CD4-positive, alpha-beta T cell treated with Interleukin-1 beta for 1 hour (primary cell): ENCODE data around the gene HOXD10.

Experiments
- DNase-seq, 2 donors: peaks; one replicate each; pipeline ENCODE4 v3.0.0-alpha.2; 2020 to 2022

Gene HOXD10

GRCh38 chr2:176082824-176083751 is 33.5 kb upstream of the HOXD10 start:
- no peak for DNase-seq

DNA sequence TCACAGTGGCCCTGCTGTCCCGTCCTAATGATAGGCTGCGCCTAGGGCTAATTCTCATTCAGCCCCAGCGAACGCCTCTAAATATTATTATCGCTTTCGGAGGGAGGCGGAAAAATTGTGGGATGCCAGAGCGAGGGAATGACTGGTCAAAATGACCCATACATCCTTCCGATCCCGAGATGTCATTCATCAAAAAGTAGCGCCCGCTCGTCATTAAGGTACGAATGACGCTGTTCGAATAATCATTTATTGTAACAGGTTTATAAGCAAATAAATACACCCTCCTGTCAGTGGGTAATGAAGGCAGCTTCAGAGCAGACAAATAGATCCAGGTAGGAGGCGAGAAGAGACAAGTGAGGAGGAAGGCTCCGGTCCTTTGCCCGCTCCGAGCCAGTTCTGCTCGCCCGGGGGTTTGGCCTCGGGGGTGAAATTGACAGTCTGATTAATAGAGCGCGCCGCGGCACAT is 32.7 kb upstream of the HOXD10 start, which contains the start of gene EVX2:
Gene EVX2, minus strand, starts transcription at position 167 of the 466 bp plus-strand sequence. CDS start 186 bp downstream, outside the sequence.
- DNase-seq = no peak

DNA sequence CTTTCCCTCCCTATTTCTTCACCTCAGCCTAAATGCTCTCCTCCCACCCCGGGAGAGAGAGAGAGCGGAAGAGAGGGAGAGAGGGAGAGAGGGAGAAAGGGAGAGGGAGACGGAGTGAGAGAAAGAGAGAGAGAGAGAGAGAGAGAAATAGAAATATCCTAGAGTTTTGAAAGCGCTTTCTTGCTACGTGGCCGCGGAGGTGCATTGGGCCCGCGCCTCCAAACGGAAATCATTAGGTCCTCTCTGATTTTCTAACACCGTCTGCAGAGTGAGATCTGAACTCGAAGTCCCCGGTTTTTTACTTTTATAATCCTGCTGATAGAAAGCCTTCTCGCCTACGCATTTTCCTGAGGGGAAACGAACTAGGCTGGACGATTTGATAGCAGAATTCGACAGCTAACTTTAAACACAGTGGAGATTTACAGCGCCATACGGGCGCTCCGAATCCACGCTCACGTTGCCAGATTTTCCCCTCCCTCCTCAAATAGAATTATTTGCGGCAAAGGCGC is 31.9 kb upstream of the HOXD10 start:
- DNase-seq = no peak

GRCh38 chr2:176085120-176085788 is 31.3 kb upstream of the HOXD10 start:
- DNase-seq = no peak

- DNase-seq = no peak
These were observed 30.5 kb upstream of the HOXD10 start for GRCh38 chr2:176085861-176086771.

- DNase-seq = no peak
These were observed 29.1 kb upstream of the HOXD10 start for GRCh38 chr2:176087330-176088047.

DNA sequence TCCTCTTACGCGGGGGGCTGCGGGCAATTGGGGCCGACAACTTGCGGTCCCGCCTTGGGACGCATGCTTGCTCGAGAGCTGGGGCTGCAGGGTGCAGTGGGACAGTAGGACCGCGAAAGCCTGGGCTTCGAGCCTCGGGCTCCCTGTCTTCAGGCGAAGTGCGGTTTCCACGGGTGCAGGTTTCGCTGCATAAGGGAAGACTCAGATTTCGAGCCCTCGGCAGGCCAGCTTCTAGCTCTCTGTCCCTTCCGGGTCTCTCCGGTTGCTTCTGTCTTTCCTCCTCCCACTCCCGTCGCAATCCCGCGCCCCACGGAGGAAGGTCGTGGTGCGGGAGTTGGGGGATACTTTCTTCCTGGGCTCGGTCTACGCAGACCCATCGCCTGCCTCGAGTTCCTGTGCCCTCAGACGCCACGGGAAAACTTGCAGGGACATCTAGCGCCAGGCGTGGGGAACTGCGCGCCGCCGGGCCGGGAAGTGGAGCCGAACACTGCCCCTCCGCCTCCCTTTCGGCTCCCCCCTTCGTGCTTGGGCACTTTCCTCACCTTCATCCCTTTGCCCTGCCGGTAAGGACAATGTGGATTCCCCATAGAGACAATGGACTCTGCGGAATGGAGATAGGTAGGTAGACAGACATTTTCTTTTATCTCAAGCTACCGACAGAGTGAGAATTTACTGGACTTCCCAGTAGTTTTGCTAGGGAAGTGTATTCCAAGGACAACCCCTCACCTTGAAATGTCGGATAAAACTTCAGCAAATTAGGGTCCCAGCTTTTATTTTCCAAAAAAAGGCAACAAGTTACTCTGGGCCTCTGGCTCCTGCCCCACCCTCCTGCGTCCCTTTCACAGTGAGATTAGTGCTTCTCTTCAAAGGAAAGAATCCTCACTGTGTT is 28.3 kb upstream of the HOXD10 start:
- DNase-seq = peak in 1 of 2 donors; percentile 14

- no peak for DNase-seq
These were observed 27.4 kb upstream of the HOXD10 start for GRCh38 chr2:176088937-176089842.

- no peak for DNase-seq
These were observed 26.7 kb upstream of the HOXD10 start for GRCh38 chr2:176089843-176090395.

GRCh38 chr2:176090862-176091261 is 25.7 kb upstream of the HOXD10 start:
- DNase-seq = no peak

DNA sequence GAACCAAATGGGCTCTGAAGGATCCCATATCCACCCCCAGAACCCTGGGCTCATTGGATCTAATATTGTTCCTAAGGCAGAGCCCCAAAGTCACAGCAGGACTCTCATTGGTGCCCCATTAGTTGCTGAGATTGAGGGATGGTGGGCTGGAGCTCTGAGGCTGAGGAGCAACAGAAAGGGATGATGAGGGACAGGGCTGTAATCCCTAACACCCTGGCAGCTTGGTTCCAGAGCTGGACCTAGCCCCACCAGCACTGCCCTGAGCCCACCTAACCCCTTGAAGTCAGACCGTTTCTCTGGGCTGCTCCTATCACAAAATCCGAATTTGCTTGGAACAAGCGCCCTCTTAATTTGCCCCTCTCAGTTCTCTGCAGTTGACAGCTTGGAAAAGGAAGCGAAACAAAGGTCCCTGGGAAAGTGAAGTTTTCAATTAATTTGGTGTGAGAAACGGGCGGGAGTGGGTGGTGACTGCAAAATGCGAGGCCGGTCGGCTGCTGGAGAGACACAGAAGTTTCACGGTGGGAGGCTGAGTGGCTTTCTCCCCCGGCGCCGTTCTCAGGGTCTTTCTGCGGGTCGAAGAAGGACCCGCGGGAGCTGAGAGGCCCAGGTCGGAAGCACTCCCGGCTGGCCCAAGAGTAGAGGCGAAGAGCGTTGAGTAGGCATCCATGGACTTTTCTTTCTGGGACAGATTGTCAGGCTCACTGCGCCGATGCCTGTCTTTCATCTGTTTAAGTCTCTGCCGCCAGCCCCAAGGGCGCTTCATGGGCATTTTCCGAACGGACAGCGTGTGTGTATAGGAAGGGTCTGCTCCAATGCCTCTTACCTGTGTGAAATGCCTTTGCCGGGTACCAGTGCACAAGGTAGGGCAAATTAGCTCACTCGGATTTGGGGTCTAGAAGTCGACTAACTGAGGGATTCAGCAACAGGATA is 25.0 kb upstream of the HOXD10 start:
- no peak for DNase-seq

DNA sequence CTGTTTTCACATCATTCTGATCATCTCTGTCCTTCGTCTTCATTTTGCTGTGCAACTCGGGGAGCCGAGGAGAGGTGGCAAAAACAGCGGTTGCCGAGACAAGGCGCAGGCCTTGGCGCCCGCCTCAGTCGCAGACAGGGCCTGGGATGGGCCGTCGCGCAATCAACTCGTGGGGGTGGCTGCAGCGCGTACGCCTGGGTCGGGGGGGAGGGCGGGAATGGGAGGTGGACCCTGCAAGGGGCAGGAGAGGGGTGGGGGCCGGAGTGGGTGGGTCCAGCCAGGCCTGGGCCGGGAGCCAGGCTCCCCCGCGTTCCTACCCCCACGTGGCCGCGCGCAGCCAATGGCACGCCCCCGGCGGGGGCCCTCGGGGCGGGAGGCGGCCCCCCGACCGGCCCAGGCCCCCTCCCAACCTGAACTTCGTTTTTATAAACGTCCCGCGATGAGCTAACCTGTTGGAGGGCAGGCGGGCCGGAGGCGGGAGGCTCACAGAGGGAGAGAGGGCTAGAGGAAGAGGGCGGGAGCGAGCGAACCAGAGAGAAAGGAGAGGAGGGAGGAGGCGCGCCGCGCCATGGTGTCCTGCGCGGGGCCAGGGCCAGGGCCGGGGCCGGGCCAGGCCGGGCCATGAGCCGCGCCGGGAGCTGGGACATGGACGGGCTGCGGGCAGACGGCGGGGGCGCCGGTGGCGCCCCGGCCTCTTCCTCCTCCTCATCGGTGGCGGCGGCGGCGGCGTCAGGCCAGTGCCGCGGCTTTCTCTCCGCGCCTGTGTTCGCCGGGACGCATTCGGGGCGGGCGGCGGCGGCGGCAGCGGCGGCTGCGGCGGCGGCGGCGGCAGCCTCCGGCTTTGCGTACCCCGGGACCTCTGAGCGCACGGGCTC is 24.1 kb upstream of the HOXD10 start, which contains the start of gene HOXD13:
Gene HOXD13, plus strand, starts transcription at position 452 of the 875 bp plus-strand sequence. Its CDS starts 170 bp downstream, at position 622.
- no peak for DNase-seq

- no peak for DNase-seq
These were observed 23.3 kb upstream of the HOXD10 start for GRCh38 chr2:176093145-176093897.

- no peak for DNase-seq
These were observed 22.7 kb upstream of the HOXD10 start for GRCh38 chr2:176093898-176094249.

- DNase-seq = no peak
These were observed 22.2 kb upstream of the HOXD10 start for GRCh38 chr2:176094349-176094748.

- no peak for DNase-seq
These were observed 21.2 kb upstream of the HOXD10 start for GRCh38 chr2:176095421-176095820.
